ENCODE measurements around the gene COL6A2. TPM values are rescaled to one million over a fixed set of nuclear protein-coding genes. Genes with fewer than 3 reads are reported as not detected.
A peak's percentile ranks its signal among the peaks of the same experiment; 100 is the strongest.
"Not testable (repeated sequence)": the region's sequence is repeated elsewhere in the genome, so short reads cannot be mapped to it uniquely, and the experiment has no call there.

Gene COL6A2
- total RNA-seq, 2 donors from 2014 or later = 11.9 to 14.2 TPM

DNA sequence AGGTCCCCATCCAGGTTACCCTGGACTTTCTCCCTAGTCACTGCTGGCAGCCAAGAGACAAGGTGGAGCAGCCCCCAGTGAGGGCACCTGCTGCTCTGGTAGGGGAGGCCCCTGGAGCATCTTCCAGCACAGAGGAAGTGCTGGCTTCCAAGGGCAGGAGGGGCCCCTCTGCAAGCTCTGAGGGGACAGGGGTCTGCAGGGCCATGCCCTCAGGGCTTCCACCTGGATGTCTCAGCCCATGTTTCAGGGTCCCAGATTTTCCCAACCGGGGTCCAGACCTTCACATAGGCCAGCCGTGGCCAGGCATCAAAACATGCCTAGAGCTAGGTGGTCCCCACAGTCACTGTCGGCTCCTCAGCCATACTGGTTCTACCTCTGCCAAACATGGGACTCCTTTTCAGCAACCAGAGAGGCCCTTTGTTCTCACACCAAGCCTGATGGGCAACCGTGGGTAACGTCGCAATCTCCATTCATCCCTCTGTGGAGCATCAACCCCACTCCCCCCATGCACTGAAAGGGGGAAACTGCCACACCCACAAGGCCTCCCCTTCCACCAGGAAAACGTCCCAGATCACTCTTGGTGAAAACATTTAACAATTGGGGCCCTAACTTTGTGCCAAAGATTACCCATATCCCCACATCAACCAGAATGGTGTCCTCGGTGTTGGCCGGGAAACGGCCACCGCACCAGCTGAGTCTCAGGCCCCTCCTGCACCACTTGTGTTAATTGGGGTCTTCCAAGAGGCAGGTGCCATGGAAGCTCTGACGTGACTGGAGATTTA is 1.9 kb upstream of the COL6A2 start:
- ATAC-seq = no peak
- H3K9me3 Mint-ChIP-seq = peaks cover 3% of the 10 kb centered on the region in 2 donors
- H3K36me3 Mint-ChIP-seq = peaks cover 0 to 6% of the 10 kb centered on the region in 2 donors
- no peak for DNase-seq (ENCODE audit: low spot score in 2 of 2)
- H3K27ac Mint-ChIP-seq = no peak overlapping the region

DNA sequence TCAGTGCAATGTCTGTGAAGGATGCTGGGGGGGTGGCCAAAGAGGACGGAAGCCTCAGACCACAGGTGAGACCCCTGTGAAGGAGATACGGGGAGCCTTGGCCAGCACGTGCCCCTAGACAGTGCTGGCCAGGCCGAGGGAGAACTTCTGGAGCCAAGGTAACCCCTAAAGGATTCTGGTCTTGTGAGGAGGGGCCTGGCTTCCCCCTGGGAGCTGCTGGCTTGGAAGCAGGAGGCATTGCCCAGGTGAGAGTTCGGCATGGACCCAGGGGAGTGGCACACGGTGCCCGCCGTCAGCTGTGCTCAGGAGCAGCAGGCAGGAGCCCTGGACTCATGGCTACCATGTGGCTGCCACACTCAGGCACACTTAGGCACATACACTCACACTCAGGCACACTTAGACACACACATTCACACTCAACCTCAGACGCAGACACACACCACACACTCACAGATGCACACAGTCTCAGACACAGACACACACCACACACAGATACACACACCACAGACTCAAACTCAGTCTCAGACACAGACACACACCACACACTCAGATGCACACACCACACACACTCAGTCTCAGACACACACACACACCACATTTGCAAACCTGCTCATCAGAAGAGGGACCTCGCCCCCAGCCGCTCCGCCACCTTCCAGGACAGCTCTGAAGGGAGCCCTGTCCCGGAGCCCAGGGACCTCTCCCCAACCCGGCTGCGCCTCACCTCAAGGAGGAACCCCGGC is 1.1 kb upstream of the COL6A2 start:
- DNase-seq (ENCODE audit: low spot score in 2 of 2) = no peak
- H3K27ac Mint-ChIP-seq = no peak overlapping the region

DNA sequence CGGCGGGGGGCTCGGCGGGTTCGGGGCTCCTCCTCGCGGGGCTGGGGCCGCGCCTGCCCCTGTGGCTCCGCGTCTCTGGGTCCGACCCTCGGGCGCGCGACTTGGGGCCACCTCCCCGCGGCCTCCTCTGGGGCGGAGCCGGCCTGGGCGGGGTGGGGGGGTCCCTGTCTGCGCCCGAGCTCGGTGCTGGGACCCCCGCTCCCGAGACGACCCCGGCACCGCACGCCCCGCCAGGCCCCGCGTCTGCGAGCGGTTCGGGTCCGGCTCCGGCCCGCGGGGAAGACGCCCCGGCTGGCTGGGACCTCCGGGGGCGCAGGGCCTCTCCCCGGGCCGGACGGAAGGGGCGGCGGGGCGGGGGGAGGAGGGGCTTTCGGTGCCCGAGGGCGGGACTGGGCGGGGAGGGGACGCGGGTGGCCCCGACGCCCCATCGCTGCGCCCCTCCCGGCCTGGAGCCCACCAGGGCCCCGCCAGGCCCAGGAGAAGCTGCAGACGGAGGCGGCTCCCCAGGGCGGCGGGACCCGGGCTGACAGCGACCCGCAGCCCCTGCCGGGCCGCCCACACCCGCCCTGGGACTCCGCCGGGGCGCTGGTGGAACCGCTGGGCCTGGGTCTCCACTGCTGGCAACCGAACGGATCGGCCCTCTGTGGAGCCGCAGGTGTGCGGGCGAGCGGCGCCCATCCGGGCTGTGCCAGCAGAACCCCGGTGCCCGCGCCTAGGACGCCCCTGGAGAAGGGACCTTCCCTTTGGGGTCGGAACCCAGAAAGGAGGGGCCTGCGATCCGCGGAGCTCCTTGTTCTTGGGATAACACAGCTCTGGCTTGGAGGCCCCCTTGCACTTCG is 610 bp downstream of the COL6A2 start:
- peak; percentile 47 to 62 for ATAC-seq
- H3K27ac Mint-ChIP-seq = no peak overlapping the region
- peaks cover 3 to 20% of the 10 kb centered on the region in 2 donors for H3K9me3 Mint-ChIP-seq
- peaks cover 9 to 14% of the 10 kb centered on the region in 2 donors for H3K36me3 Mint-ChIP-seq
- DNase-seq (ENCODE audit: low spot score in 2 of 2) = peak in 1 of 2 donors; percentile 54

More for the DNA sequence above, 1.1 kb upstream of the COL6A2 start:
- ATAC-seq = no peak
- Mint-ChIP-seq H3K36me3 (peaks cover 0 to 6% of the 10 kb centered on the region in 2 donors), H3K9me3 (peaks cover 0 to 5% of the 10 kb centered on the region in 2 donors)

DNA sequence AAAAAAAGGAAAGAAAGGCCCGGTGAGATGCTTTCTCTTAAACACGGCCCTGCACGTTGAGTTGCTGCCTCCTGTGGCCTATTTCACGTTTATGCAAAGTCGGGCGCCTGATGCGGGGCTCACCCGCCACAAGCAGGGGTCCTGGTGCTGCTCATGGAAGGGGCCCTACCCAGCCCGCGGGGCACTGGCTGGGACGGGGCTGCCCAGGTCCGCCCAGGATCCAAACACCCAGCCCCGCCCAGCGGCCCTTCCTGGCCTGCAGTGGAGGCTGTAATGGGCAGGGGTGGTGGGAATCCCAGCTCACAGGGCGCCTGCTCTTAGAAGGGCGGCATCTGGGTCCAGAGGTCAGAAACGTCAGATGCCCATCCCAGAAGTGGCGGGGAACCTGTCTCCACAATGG is 1.6 kb downstream of the COL6A2 start:
- peak in 1 of 2 donors; percentile 52 for DNase-seq (ENCODE audit: low spot score in 2 of 2)

DNA sequence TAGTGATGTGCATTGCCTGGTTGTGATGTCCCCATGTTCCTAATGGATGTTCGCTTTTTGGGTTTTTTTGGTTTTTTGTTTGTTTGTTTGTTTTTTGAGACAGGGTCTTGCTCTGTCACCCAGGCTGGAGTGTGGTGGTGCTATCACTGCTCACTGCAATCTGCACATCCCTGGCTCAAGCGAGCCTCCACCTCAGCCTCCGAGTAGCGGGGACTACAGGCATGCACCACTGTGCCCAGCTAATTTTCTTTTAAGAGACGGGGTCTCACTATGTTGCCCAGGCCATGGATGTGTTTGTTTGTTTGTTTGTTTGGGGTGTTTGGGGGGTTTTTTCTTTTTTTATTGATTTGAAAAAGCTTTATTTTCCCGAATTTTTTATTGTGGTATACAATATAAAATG is 2.1 kb downstream of the COL6A2 start:
- DNase-seq (ENCODE audit: low spot score in 2 of 2) (no peak), ATAC-seq (no peak)
- Mint-ChIP-seq H3K27ac (no peak overlapping the region), H3K36me3 (peaks cover 23 to 24% of the 10 kb centered on the region in 2 donors), H3K9me3 (peaks cover 9 to 28% of the 10 kb centered on the region in 2 donors)

More for the DNA sequence above, 1.6 kb downstream of the COL6A2 start:
- Mint-ChIP-seq H3K9me3 (peaks cover 9 to 28% of the 10 kb centered on the region in 2 donors), H3K36me3 (peaks cover 19 to 22% of the 10 kb centered on the region in 2 donors), H3K27ac (no peak overlapping the region)
- ATAC-seq = no peak

DNA sequence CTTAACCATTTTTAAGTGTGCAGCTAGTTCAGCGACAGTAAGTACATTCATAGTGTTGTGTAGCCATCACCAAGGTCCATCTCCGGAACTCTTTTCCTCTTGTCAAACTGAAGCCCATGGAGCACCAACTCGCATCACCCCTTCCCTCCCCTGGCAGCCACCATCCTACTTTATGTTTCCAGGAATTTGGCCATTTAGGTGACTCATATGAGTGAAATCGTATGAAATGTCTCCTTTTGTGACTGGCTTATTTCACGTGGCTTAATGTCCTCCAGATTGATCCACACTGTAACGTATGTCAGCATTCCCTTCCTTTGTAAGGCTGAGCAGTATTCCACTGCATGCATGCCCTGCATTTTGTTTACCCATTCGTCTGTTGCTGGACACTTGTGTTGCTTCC is 2.5 kb downstream of the COL6A2 start:
- no peak for ATAC-seq
- H3K27ac Mint-ChIP-seq = no peak overlapping the region

DNA sequence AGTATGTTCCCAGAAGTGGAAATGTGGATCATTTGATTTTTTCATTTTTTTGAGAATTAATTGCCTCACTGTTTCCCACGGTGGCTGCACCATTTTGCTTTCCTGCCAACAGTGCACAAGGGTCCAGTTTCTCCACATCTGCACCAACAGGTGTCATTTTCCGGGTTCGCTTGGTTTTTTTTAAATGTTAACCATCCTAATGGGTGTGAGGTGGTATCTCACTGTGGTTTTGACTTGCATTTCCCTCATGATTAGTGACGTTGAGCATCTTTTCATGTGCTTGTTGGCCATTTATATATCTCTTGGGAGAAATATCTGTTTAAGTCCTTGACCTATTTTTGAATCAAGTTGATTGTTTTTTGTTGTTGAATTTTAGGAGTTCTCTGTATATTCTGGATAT is 3.0 kb downstream of the COL6A2 start:
- no peak for ATAC-seq
- DNase-seq (ENCODE audit: low spot score in 2 of 2) = no peak
- H3K27ac Mint-ChIP-seq = no peak overlapping the region
- H3K9me3 Mint-ChIP-seq = peaks cover 9 to 28% of the 10 kb centered on the region in 2 donors
- peaks cover 23 to 24% of the 10 kb centered on the region in 2 donors for H3K36me3 Mint-ChIP-seq

More for the DNA sequence above, 2.5 kb downstream of the COL6A2 start:
- H3K36me3 Mint-ChIP-seq = peaks cover 23 to 24% of the 10 kb centered on the region in 2 donors
- peaks cover 9 to 28% of the 10 kb centered on the region in 2 donors for H3K9me3 Mint-ChIP-seq
- DNase-seq (ENCODE audit: low spot score in 2 of 2) = no peak

DNA sequence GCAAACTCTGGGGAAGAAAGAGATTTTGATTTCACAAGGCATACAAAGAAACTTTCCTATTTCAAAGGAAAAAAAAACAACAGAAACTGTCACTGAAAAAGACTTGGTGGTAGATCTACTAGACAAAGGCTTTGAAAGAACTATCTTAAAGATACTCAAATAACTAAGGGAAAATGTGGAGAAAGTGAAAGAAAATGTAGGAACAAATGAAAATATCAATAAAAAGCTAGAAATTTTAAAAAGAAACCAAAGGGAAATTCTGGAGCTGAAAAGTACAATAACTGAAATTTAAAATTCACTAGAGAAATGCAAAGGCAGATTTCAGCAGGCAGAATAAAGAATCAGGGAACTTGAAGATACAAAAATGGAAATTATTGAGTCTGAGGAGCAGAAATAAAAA is 6.2 kb downstream of the COL6A2 start:
- Mint-ChIP-seq H3K36me3 (peaks cover 28 to 35% of the 10 kb centered on the region in 2 donors), H3K9me3 (peaks cover 9 to 38% of the 10 kb centered on the region in 2 donors), H3K27ac (no peak overlapping the region)
- ATAC-seq (no peak), DNase-seq (ENCODE audit: low spot score in 2 of 2) (no peak)

DNA sequence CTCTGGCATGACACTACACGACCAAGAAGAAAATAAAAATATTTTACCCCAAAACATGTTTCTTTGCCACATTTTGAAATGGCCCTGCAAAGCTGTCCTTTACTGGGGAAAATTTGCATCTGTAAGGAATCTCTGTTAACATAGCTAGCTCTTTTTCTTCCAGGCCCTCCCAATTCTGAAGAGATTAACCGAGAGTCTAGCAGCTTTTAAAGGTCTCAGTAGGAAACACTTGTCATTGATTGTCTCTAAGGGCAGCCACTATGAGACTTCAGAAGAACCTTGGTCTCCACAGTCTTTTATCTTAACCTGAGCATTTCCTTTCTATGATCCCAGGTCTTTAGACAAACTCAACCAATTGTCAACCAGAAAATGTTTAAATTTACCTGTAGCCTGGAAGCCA is 9.5 kb downstream of the COL6A2 start:
- not testable (repeated sequence) for DNase-seq (ENCODE audit: low spot score in 2 of 2); ATAC-seq; H3K27ac Mint-ChIP-seq
- peaks cover 22 to 33% of the 10 kb centered on the region in 2 donors for H3K36me3 Mint-ChIP-seq
- peaks cover 9 to 27% of the 10 kb centered on the region in 2 donors for H3K9me3 Mint-ChIP-seq

DNA sequence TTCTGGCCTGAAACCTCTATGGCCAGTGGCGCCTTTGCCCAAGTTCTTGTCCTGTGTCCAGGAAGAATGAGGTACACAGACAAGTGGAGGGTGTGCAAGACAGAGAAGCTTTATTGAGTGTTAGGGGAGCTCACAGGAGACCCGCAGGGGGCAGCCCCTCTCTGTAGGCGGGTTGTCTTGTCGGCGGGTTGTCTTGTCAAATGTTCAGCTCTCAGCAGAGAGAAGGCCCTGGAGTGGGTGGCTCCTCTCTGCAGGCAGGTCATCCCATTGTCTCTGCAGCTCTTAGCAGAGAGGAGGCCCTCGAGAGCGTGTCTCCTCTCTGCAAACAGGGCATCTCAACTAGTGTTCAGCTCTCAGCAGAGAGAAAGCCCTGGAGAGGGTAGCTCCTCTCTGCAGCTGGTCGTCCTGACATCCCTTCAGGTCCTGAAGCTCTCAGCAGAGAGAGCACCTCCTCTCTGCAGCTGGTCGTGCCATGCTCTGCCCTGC is 11.0 kb downstream of the COL6A2 start:
- H3K27ac Mint-ChIP-seq = no peak overlapping the region
- DNase-seq (ENCODE audit: low spot score in 2 of 2) = peak in 1 of 2 donors; percentile 47
- H3K9me3 Mint-ChIP-seq = peaks cover 5 to 16% of the 10 kb centered on the region in 2 donors
- H3K36me3 Mint-ChIP-seq = peaks cover 15 to 22% of the 10 kb centered on the region in 2 donors
- ATAC-seq = no peak

DNA sequence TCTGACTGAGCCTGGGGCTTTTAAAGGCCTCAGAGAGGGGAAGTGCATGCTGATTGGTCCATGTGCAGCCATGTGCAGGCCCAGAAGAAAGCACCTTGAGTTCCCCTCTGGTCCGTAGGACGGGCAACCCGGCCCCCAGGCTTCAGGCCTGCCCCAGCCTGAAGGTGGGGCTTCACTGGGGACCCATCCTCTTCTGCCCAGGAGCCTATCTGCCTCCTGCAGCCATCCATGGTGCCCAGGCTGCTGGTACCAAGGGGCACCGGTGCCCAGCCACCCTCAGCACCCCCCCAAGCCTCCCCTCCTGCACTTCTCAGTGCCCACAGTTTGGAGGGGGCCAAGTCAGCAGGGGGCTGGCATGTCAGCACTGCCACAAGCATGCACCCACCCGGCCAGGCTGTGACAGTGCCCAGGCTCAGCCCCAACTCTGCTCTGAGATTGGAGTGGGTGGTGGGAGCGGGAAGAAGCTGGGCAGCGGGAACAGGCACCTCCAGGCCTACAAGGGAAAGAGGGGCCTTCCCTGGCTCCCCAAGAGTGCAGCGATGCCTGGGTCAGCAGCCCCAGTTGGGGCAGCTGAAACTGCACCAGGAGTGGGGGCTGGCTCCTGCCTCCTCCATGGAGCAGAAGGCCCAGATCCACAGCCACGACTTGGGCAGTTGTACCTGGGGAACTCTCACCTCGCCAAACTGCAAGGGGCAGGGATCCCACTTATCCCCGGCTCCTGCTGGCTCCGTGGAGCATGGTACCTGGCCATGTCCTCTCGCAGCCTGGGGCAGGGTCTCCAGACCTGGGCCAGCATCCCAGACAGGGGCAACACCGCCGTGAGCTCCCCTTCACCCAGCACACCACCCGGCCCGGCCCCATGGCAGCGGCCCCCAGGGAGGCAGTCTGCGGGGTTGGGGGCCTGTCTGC is 11.7 kb downstream of the COL6A2 start:
- ATAC-seq (no peak), DNase-seq (ENCODE audit: low spot score in 2 of 2) (peak in 1 of 2 donors; percentile 1)
- H3K9me3 Mint-ChIP-seq = peaks cover 0 to 10% of the 10 kb centered on the region in 2 donors
- no peak overlapping the region for H3K27ac Mint-ChIP-seq
- H3K36me3 Mint-ChIP-seq = peaks cover 8 to 20% of the 10 kb centered on the region in 2 donors

DNA sequence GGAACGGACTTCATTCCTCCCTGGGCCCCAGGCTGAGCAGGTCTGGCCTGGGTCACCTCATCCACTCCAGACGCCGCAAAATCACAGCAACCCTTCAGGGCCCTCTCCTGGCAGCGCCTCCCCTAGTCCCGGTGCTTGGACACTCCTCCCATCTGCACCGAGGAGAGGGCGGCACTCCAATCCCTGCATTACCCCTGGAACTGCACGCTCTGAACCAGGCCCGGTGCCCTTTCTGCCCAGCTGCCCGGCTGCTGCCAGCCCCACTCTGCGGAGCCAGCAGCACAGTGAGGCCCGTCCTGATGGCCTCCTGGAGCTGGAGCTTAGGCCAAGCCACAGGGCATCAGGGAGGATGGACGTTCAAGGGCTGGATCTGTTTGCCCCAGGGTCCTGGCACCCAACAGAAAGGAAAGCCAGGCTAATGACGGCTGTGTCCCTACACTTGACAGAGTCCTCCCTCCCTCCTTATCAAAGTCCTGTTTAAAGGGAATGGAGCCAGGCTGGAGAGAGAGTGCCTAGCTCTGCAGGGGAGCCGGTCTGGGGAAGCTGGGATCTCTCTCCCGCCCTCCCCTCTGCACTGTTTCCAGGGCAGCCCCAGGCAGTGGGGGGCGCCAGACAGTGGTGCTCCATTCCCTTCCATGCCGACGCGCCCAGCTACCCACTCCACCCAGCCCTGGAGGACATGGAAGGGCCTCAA is 12.7 kb downstream of the COL6A2 start:
- peak; percentile 0 to 44 for DNase-seq (ENCODE audit: low spot score in 2 of 2)
- Mint-ChIP-seq H3K27ac (no peak overlapping the region), H3K36me3 (peaks cover 5 to 28% of the 10 kb centered on the region in 2 donors), H3K9me3 (peaks cover 0 to 10% of the 10 kb centered on the region in 2 donors)
- no peak for ATAC-seq

DNA sequence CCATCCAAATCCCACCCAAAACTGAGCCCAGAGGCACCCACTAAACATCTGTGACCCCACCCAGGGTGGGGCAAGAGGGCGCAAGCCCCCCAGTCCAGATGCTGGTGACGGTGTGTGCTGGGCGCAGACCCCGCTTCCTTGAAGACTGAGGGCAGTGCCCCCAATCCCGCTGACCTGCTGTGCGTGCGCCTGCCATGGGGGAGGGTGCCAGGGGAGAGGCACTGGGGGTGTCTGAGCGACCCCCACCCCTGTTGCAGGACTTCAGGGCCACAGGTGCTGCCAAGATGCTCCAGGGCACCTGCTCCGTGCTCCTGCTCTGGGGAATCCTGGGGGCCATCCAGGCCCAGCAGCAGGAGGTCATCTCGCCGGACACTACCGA is 13.3 kb downstream of the COL6A2 start:
- Mint-ChIP-seq H3K9me3 (peaks cover 0 to 10% of the 10 kb centered on the region in 2 donors), H3K36me3 (peaks cover 5 to 28% of the 10 kb centered on the region in 2 donors), H3K27ac (no peak overlapping the region)
- DNase-seq (ENCODE audit: low spot score in 2 of 2) = peak in 1 of 2 donors; percentile 48
- no peak for ATAC-seq

DNA sequence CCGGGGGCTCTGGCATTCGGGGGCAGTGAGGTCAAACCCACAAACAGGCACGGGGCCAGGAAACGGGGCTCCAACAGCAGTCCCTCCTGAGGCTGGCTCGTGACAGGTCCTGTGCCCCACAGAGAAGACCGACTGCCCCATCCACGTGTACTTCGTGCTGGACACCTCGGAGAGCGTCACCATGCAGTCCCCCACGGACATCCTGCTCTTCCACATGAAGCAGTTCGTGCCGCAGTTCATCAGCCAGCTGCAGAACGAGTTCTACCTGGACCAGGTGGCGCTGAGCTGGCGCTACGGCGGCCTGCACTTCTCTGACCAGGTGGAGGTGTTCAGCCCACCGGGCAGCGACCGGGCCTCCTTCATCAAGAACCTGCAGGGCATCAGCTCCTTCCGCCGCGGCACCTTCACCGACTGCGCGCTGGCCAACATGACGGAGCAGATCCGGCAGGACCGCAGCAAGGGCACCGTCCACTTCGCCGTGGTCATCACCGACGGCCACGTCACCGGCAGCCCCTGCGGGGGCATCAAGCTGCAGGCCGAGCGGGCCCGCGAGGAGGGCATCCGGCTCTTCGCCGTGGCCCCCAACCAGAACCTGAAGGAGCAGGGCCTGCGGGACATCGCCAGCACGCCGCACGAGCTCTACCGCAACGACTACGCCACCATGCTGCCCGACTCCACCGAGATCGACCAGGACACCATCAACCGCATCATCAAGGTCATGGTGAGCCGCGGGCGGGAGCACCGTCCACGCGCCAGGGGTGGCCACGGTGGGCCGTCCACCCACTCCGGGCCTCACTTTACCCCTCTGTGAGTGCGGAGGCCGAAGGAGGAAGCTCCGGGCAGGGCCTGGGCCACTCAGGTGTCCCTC is 14.2 kb downstream of the COL6A2 start:
- DNase-seq (ENCODE audit: low spot score in 2 of 2) (peak in 1 of 2 donors; percentile 42), ATAC-seq (no peak)
- Mint-ChIP-seq H3K9me3 (peaks cover 0 to 8% of the 10 kb centered on the region in 2 donors), H3K36me3 (peaks cover 4 to 26% of the 10 kb centered on the region in 2 donors), H3K27ac (no peak overlapping the region)

Data from activated naive CD4-positive, alpha-beta T cell treated with anti-CD3 and anti-CD28 coated beads, Interleukin-2, amount 50 U/mL, for 72 hours (primary cell).